H1 (cell line): ENCODE measurements around the gene CALCR. TPM values are rescaled to one million over a fixed set of nuclear protein-coding genes. Genes with fewer than 3 reads are reported as not detected.

ENCODE experiments used
- CHD1 ChIP-seq: IDR thresholded peaks from 2 replicates; pipeline ENCODE4 v1.6.1; 2012; ENCODE audit warnings: low read depth, low read length, improper control_type of control experiment
- CHD7 ChIP-seq: fragments of 300-600 bp; sonication (generic); IDR thresholded peaks from 2 replicates; pipeline ENCODE4 v1.7.1; 2012; ENCODE audit warnings: low read length, moderate library complexity, mild to moderate bottlenecking, inconsistent platforms; ENCODE audit not compliant: insufficient replicate concordance
- CTBP2 ChIP-seq: IDR thresholded peaks from 2 replicates; pipeline ENCODE4 v1.7.0; 2011; ENCODE audit warnings: borderline replicate concordance, mild to moderate bottlenecking, moderate library complexity, mixed read lengths, low read length; ENCODE audit not compliant: insufficient read depth, insufficient read length
- JUN ChIP-seq: IDR thresholded peaks from 2 replicates; pipeline ENCODE4 v1.6.1; 2011; ENCODE audit warnings: low read depth, mild to moderate bottlenecking, improper control_type of control experiment, low read length
- MAX ChIP-seq: IDR thresholded peaks from 2 replicates; pipeline ENCODE4 v1.6.1; 2012; ENCODE audit warnings: inconsistent platforms
- PHF8 ChIP-seq: fragments of 200-600 bp; sonication (generic); conservative IDR thresholded peaks from 2 replicates; pipeline ENCODE4 v1.7.1; 2012; ENCODE audit warnings: low read depth, mild to moderate bottlenecking, inconsistent platforms, low read length, moderate library complexity
- RBBP5 ChIP-seq: IDR thresholded peaks from 2 replicates; pipeline ENCODE4 v1.7.1; 2012; ENCODE audit warnings: low read depth, mild to moderate bottlenecking, inconsistent platforms, low read length, moderate library complexity, borderline replicate concordance
- SAP30 ChIP-seq: fragments of 300-600 bp; sonication (generic); IDR thresholded peaks from 2 replicates; pipeline ENCODE4 v1.7.1; 2012; ENCODE audit warnings: low read length, moderate library complexity, mild to moderate bottlenecking, inconsistent platforms; ENCODE audit not compliant: insufficient read depth, insufficient replicate concordance
- SUZ12 ChIP-seq: fragments of 200-600 bp; sonication (generic); IDR thresholded peaks from 2 replicates; pipeline ENCODE4 v1.6.1; 2012; ENCODE audit warnings: mild to moderate bottlenecking, inconsistent platforms, low read length, moderate library complexity, mixed read lengths
- USF2 ChIP-seq: IDR thresholded peaks from 2 replicates; pipeline ENCODE4 v1.6.1; 2011; ENCODE audit warnings: low read length, improper control_type of control experiment
- polyA plus RNA-seq, 7 experiments: library from polyadenylated mRNA; depleted of rRNA in 3 of 7; stranded (reverse) in 5 of 7; unstranded in 2 of 7; fragments of >200 nt in 5 of 7; fragments of 200-250 nt in 2 of 7; gene quantifications; 1 replicate in 5 of 7; 2 replicates in 1 of 7; 4 replicates in 1 of 7; pipeline versions ENCODE4 v1.2.1 to v1.2.3, GENCODE V29; 2011 to 2013; ENCODE audit warnings: missing spikeins in 2 of 7, mixed read lengths in 2 of 7
- total RNA-seq: library from RNA; stranded (reverse); fragmentation: NEBNext Ultra II Directional; extraction: Animal tissue kit (Norgen Biotek cat#: 25700); gene quantifications from 2 replicates; pipeline ENCODE4 v1.2.1, GENCODE V29; 2021

Gene CALCR
- total and polyA plus RNA-seq, 2 of the 8 experiments (the other 6 are each of a cell fraction or from before 2014, with no cell fraction given): 1.0 to 3.6 TPM

DNA sequence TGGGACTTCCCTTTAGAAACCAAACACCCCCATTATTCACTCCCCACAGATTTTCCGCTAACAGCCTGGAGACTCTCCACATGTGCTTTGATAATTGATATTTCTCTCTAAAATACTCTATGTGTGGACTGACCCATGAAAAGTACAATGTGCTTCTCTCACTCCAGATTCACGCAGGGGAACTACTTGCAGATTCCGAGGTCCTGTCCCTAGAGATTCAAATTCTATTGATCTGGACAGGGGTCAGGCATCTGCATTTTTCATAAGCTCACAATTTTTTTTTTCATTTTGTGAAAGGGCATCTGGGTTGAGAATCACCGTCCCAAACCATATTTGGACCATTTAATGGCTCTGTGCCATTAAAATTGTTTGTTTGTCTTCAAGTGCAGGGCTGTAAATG, 98.7 kb downstream of the CALCR start (continued):
- TF ChIP-seq CHD7 (no peak), JUN (no peak), SAP30 (no peak), SUZ12 (no peak), CHD1 (no peak), MAX (no peak), USF2 (no peak), PHF8 (no peak), RBBP5 (no peak), CTBP2 (no peak)
